ENCODE data around the gene DAP. TPM values are rescaled to one million over a fixed set of nuclear protein-coding genes. Genes with fewer than 3 reads are reported as not detected.
"Not testable (repeated sequence)": the region's sequence is repeated elsewhere in the genome, so short reads cannot be mapped to it uniquely, and the experiment has no call there.

The DAP gene
- total RNA-seq, 1 donor from 2014 or later: 117 TPM

GRCh38 chr5:10642367-10642766 is 118.7 kb downstream of the DAP start:
- intact Hi-C loops (cut with DNase I): no loop called here
- Histone ChIP-seq H3K27ac (no peak overlapping the region), H3K9me3 (no peaks in the 10 kb centered on the region), H3K36me3 (no peaks in the 10 kb centered on the region), H3K27me3 (no peaks in the 10 kb centered on the region), H3K4me3 (no peak overlapping the region), H3K4me1 (no peaks in the 10 kb centered on the region)
- DNase-seq (ENCODE audit: low spot score in 2 of 2): no peak
- no peak for TF ChIP-seq CTCF (IDR thresholded peaks at IDR 0.05)

DNA sequence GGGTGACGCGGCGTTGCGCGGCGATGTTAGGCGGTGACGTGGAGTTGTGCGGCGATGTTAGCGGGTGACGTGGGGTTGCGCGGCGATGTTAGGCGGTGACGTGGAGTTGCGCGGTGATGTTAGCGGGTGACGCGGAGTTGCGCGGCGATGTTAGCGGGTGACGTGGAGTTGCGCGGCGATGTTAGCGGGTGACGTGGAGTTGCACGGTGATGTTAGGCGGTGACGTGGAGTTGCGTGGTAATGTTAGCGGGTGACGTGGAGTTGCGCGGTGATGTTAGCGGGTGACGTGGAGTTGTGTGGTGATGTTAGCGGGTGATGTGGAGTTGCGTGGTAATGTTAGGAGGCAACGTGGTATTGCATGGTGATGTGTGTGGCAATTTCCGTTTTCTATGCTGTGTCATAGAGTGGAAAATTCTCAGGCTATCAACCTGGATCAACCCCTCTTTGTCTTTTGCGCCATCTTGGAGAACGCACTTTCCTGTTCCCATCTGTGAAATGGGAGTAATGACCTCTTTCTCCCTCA is 121.1 kb downstream of the DAP start:
- no peaks in the 10 kb centered on the region for H3K27me3 ChIP-seq
- H3K4me3 ChIP-seq: no peak overlapping the region
- intact Hi-C loops (cut with DNase I): no loop called here
- no peaks in the 10 kb centered on the region for H3K4me1 ChIP-seq
- H3K36me3 ChIP-seq: no peaks in the 10 kb centered on the region
- H3K9me3 ChIP-seq: no peaks in the 10 kb centered on the region
- no peak for DNase-seq (ENCODE audit: low spot score in 2 of 2)
- TF ChIP-seq CTCF (IDR thresholded peaks at IDR 0.05): no peak
- H3K27ac ChIP-seq: no peak overlapping the region

- H3K4me3 ChIP-seq; H3K27ac ChIP-seq; H3K4me1 ChIP-seq; intact Hi-C loops (cut with DNase I); H3K36me3 ChIP-seq; H3K9me3 ChIP-seq; H3K27me3 ChIP-seq; DNase-seq (ENCODE audit: low spot score in 2 of 2): not testable (repeated sequence)
These were observed 122.3 kb downstream of the DAP start for GRCh38 chr5:10638723-10639122.

DNA sequence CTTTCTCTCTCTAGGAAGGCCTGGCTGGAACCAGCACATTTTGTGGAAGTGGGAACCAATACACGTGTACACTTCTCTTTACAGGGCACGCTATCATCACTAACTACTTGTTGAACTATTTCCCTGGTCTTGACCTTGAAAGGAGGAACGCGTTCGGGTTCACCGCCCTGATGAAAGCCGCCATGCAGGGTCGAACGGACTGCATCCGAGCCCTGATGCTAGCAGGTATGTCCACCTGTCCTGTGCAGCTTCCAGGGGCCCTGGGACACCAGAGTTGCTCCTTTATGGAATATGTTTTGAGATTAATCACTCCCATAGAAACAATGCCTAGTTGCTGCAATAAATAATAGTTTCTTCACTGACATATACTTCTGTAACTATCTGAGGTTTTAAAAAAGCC is 123.1 kb downstream of the DAP start:
- no peak for TF ChIP-seq CTCF (IDR thresholded peaks at IDR 0.05)
- Histone ChIP-seq H3K4me3 (no peak overlapping the region), H3K9me3 (no peaks in the 10 kb centered on the region), H3K27me3 (no peaks in the 10 kb centered on the region), H3K36me3 (no peaks in the 10 kb centered on the region), H3K4me1 (no peaks in the 10 kb centered on the region), H3K27ac (no peak overlapping the region)
- intact Hi-C loops (cut with DNase I): no loop called here
- DNase-seq (ENCODE audit: low spot score in 2 of 2): no peak

- H3K4me1 ChIP-seq: no peaks in the 10 kb centered on the region
- intact Hi-C loops (cut with DNase I): no loop called here
- no peak overlapping the region for H3K4me3 ChIP-seq
- no peaks in the 10 kb centered on the region for H3K27me3 ChIP-seq
- no peak for TF ChIP-seq CTCF (IDR thresholded peaks at IDR 0.05)
- H3K9me3 ChIP-seq: no peaks in the 10 kb centered on the region
- no peak for DNase-seq (ENCODE audit: low spot score in 2 of 2)
- H3K36me3 ChIP-seq: no peaks in the 10 kb centered on the region
- H3K27ac ChIP-seq: no peak overlapping the region
These were observed 124.5 kb downstream of the DAP start for GRCh38 chr5:10636363-10637142.

- Histone ChIP-seq H3K27me3 (no peaks in the 10 kb centered on the region), H3K4me3 (no peak overlapping the region), H3K4me1 (no peaks in the 10 kb centered on the region), H3K9me3 (no peaks in the 10 kb centered on the region), H3K36me3 (no peaks in the 10 kb centered on the region), H3K27ac (no peak overlapping the region)
- no peak for DNase-seq (ENCODE audit: low spot score in 2 of 2)
- intact Hi-C loops (cut with DNase I): no loop called here
- TF ChIP-seq CTCF (IDR thresholded peaks at IDR 0.05): no peak
These were observed 125.1 kb downstream of the DAP start for GRCh38 chr5:10635867-10636350.

Data from ascending aorta (tissue), 2 donors.